Stimulated activated CD4-positive, alpha-beta T cell treated with anti-CD3 and anti-CD28 coated beads, TNF-alpha, amount 100 ng/mL, for 24 hours (primary cell): Measurements from ENCODE around the gene PLXNB3.
"Not testable (repeated sequence)": the region's sequence is repeated elsewhere in the genome, so short reads cannot be mapped to it uniquely, and the experiment has no call there.

ENCODE experiments used
- DNase-seq, 3 experiments: peaks; one replicate each; pipeline ENCODE4 v3.0.0-alpha.2; 2020; ENCODE audit warnings: low read depth in 3 of 3

Gene PLXNB3

GRCh38 chrX:153732401-153732800 lies 31.6 kb upstream of the PLXNB3 start:
- DNase-seq, result no peak

GRCh38 chrX:153733651-153734240 lies 30.3 kb upstream of the PLXNB3 start:
- no peak for DNase-seq

GRCh38 chrX:153734871-153735270 lies 29.2 kb upstream of the PLXNB3 start:
- no peak for DNase-seq

GRCh38 chrX:153735274-153735673 lies 28.8 kb upstream of the PLXNB3 start:
- no peak for DNase-seq

- DNase-seq, result no peak
These were observed 27.8 kb upstream of the PLXNB3 start for GRCh38 chrX:153736071-153736820.

GRCh38 chrX:153736871-153737441 lies 27.1 kb upstream of the PLXNB3 start:
- DNase-seq, result no peak

- no peak for DNase-seq
These were observed 25.9 kb upstream of the PLXNB3 start for GRCh38 chrX:153738056-153738605.

- no peak for DNase-seq
These were observed 24.1 kb upstream of the PLXNB3 start for GRCh38 chrX:153739754-153740486.

- no peak for DNase-seq
These were observed 23.3 kb upstream of the PLXNB3 start for GRCh38 chrX:153740631-153741222.

- no peak for DNase-seq
These were observed 22.6 kb upstream of the PLXNB3 start for GRCh38 chrX:153741446-153741845.

- DNase-seq, result not testable (repeated sequence)
These were observed 21.9 kb upstream of the PLXNB3 start for GRCh38 chrX:153742111-153742510.

GRCh38 chrX:153742796-153743467 lies 21.1 kb upstream of the PLXNB3 start:
- not testable (repeated sequence) for DNase-seq

- not testable (repeated sequence) for DNase-seq
These were observed 20.4 kb upstream of the PLXNB3 start for GRCh38 chrX:153743468-153744209.

GRCh38 chrX:153744210-153745066 lies 19.6 kb upstream of the PLXNB3 start:
- no peak for DNase-seq

GRCh38 chrX:153745067-153745433 lies 19.0 kb upstream of the PLXNB3 start:
- not testable (repeated sequence) for DNase-seq

GRCh38 chrX:153746359-153746758 lies 17.7 kb upstream of the PLXNB3 start:
- DNase-seq, result no peak

- not testable (repeated sequence) for DNase-seq
These were observed 17.1 kb upstream of the PLXNB3 start for GRCh38 chrX:153746991-153747390.

GRCh38 chrX:153749017-153749416 lies 15.0 kb upstream of the PLXNB3 start:
- not testable (repeated sequence) for DNase-seq

GRCh38 chrX:153750127-153750774 lies 13.8 kb upstream of the PLXNB3 start:
- DNase-seq, result no peak
